ENCODE data around the gene COL5A1.
A peak's percentile ranks its signal among the peaks of the same experiment; 100 is the strongest.

COL5A1 gene

DNA sequence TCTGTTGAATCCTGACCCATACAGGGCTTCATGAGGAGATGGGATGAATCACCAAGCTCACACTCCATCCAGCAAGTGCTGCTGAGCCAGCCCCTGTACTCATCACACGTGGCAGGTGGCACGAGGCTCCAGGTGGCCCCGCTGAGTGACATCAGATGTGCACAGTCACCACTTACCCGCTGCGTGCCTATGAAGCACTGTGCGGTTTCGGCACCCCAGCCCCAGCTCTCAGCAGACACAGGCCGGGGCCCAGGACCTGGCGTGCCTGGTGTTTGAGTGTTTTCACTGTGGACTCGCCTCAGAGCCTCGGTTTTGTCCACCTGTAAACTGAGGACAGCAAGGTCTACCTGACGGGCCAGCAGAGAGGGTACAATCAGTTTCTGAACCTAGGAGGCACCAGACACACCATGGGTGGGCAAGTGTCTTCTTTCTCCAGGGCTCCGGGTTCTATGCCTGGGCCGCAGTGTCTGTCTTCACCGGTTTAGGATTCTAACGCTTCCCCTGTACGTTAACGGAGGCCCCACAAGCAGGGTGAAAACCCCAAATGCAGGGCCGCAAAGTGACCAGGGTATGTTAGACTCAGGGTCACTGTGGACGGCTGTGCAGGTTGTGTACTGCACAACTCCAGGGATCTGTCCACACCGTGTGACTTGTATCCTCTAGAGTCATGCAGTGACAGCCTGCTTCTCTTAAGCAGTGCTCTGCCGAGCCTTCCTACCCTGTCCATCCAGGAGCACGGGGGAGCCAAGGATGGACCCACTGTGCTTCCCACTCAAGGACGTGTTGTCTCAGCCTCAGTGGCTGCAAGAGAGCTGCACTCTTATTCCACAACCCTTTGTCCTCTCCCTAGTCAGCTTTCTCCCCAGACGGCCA, 44.3 kb upstream of the COL5A1 start:
- POLR2A ChIA-PET: no interaction called here
- H3K27ac ChIP-seq (ENCODE audit: insufficient read depth in 1 of 2, low read depth in 1 of 2, low read length in 2 of 2, poor library complexity in 1 of 2, severe bottlenecking in 2 of 2): no peak overlapping the region
- CTCF ChIA-PET: interaction anchor here (1.0 kb wide), 1 partner anchor 148 kb away, joined by 3 read pairs; no protein-coding TSS in a partner anchor
- DNase-seq: peak in 1 of 3 donors; percentile 7
- no peaks in the 10 kb centered on the region for H3K36me3 ChIP-seq (ENCODE audit: control insufficient read depth in 4 of 4, insufficient read depth in 4 of 4, low read length in 3 of 4)
- H3K4me1 ChIP-seq (ENCODE audit: control extremely low read depth in 1 of 4, control insufficient read depth in 4 of 4, insufficient read depth in 4 of 4, low read length in 3 of 4): no peaks in the 10 kb centered on the region
- no peak overlapping the region for H3K4me3 ChIP-seq (ENCODE audit: control insufficient read depth in 1 of 7, extremely low read depth in 1 of 7, insufficient read depth in 4 of 7, low read depth in 2 of 7, low read length in 6 of 7)
- no peaks in the 10 kb centered on the region for H3K27me3 ChIP-seq (replicated peaks in 2 of 5; ENCODE audit: control insufficient read depth in 4 of 5, insufficient read depth in 5 of 5, low read length in 4 of 5)
- H3K9me3 ChIP-seq (ENCODE audit: control extremely low read depth in 1 of 5, control insufficient read depth in 4 of 5, insufficient read depth in 2 of 5, low read depth in 1 of 5, low read length in 4 of 5): no peaks in the 10 kb centered on the region
- WGBS (ENCODE audit: insufficient coverage): 95% methylated on average over 24 of the region's 25 CpGs

DNA sequence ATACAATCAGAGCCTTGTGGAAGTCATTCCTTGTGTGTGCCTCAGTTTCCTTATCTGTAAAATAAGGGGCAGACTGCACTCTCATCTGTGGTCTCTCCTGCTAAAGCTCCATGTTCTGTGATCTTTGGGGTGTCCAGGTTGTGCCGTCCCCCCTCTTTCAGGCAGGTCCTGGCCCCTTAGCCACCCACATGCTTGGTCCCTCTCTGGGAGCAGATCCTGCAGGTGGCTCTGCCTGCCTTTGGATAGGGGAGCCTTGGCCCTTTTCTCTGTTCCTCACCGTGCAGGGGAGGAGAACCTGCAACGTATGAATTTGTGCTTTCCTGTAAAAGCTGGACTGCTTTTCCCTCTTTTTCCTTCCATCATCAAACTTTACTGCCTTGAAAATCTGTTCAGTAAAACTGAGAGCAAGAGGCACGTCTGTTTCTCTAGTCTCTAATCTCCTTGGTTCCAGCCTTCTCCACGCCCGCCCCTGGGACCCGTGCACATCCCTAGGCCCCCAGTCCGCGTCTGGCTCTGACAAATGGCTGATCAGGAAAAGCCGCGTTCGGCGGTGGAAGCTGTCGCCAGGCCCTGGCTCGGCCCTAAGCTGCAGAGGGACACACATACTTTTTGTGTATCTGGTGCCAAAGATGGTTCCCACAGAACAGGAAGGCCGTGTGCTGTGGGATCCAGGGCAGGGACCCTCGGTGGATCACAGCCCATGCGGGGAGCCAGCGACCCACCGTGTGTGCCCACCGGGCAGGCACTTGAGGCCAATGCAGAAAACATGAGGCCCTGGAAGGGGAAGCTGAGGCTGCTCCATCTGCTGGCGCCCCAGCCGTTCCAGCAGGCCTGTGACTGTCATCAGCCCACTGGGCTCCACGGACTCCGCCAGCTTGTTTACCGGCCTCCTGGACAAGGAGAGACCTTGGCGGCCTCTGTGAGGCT, 43.4 kb upstream of the COL5A1 start:
- ChIA-PET CTCF (no interaction called here), POLR2A (no interaction called here)
- no peak overlapping the region for H3K4me3 ChIP-seq (ENCODE audit: control insufficient read depth in 1 of 7, extremely low read depth in 1 of 7, insufficient read depth in 4 of 7, low read depth in 2 of 7, low read length in 6 of 7)
- H3K27me3 ChIP-seq (replicated peaks in 2 of 5; ENCODE audit: control insufficient read depth in 4 of 5, insufficient read depth in 5 of 5, low read length in 4 of 5): no peaks in the 10 kb centered on the region
- H3K36me3 ChIP-seq (ENCODE audit: control insufficient read depth in 4 of 4, insufficient read depth in 4 of 4, low read length in 3 of 4): no peaks in the 10 kb centered on the region
- DNase-seq: peak in 2 of 3 donors; percentile 33 to 37
- WGBS (ENCODE audit: insufficient coverage): 70% methylated on average over 26 of the region's 27 CpGs
- no peak overlapping the region for H3K27ac ChIP-seq (ENCODE audit: insufficient read depth in 1 of 2, low read depth in 1 of 2, low read length in 2 of 2, poor library complexity in 1 of 2, severe bottlenecking in 2 of 2)
- H3K4me1 ChIP-seq (ENCODE audit: control extremely low read depth in 1 of 4, control insufficient read depth in 4 of 4, insufficient read depth in 4 of 4, low read length in 3 of 4): no peaks in the 10 kb centered on the region
- H3K9me3 ChIP-seq (ENCODE audit: control extremely low read depth in 1 of 5, control insufficient read depth in 4 of 5, insufficient read depth in 2 of 5, low read depth in 1 of 5, low read length in 4 of 5): no peaks in the 10 kb centered on the region

DNA sequence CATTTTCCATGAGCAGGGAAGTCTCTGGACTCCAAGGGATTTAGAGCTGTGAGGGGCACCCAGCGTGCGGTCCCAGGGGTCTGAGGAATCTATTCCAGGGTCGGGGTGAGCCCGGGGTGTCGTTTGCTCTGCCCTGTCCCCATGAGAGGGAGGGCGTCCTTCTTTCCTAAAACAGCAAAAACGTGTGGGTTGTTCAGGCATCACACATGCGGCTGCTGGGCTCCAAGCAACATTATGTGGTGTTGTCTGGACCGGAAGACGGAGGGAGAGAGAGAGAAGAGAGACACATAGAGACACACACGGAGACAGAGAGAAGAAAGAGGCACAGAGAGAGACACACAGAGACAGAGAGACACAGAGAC, 42.7 kb upstream of the COL5A1 start:
- Histone ChIP-seq H3K9me3 (ENCODE audit: control extremely low read depth in 1 of 5, control insufficient read depth in 4 of 5, insufficient read depth in 2 of 5, low read depth in 1 of 5, low read length in 4 of 5) (no peaks in the 10 kb centered on the region), H3K4me3 (ENCODE audit: control insufficient read depth in 1 of 7, extremely low read depth in 1 of 7, insufficient read depth in 4 of 7, low read depth in 2 of 7, low read length in 6 of 7) (no peak overlapping the region), H3K27me3 (replicated peaks in 2 of 5; ENCODE audit: control insufficient read depth in 4 of 5, insufficient read depth in 5 of 5, low read length in 4 of 5) (no peaks in the 10 kb centered on the region), H3K36me3 (ENCODE audit: control insufficient read depth in 4 of 4, insufficient read depth in 4 of 4, low read length in 3 of 4) (no peaks in the 10 kb centered on the region), H3K4me1 (ENCODE audit: control extremely low read depth in 1 of 4, control insufficient read depth in 4 of 4, insufficient read depth in 4 of 4, low read length in 3 of 4) (no peaks in the 10 kb centered on the region), H3K27ac (ENCODE audit: insufficient read depth in 1 of 2, low read depth in 1 of 2, low read length in 2 of 2, poor library complexity in 1 of 2, severe bottlenecking in 2 of 2) (no peak overlapping the region)
- ChIA-PET CTCF (no interaction called here), POLR2A (no interaction called here)
- WGBS (ENCODE audit: insufficient coverage): 93% methylated on average over 8 of the region's 11 CpGs
- peak in 1 of 3 donors; percentile 10 for DNase-seq

DNA sequence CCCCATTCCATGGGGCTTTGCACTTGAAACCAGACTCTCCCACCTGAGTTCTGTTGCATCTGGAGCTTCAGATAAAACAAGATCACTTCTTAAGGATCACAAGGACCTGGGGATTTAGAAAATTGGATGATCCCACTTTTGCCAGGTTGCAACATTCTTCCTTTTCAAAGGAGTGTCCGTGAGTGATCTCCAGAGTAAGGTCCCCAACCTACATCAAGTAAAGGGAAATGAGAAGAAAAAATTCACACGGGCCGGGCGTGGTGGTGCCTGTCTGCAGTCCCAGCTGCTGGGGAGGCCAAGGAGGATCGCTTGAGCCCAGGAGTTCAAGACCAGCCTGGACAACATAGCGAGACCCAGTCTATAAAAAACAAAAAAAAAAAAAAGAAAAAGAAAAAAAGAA, 41.2 kb upstream of the COL5A1 start:
- DNase-seq: no peak
- WGBS (ENCODE audit: insufficient coverage): 94% methylated on average over 2 of the region's 6 CpGs
- Histone ChIP-seq H3K4me3 (ENCODE audit: control insufficient read depth in 1 of 7, extremely low read depth in 1 of 7, insufficient read depth in 4 of 7, low read depth in 2 of 7, low read length in 6 of 7) (no peak overlapping the region), H3K36me3 (ENCODE audit: control insufficient read depth in 4 of 4, insufficient read depth in 4 of 4, low read length in 3 of 4) (no peaks in the 10 kb centered on the region), H3K4me1 (ENCODE audit: control extremely low read depth in 1 of 4, control insufficient read depth in 4 of 4, insufficient read depth in 4 of 4, low read length in 3 of 4) (no peaks in the 10 kb centered on the region), H3K27ac (ENCODE audit: insufficient read depth in 1 of 2, low read depth in 1 of 2, low read length in 2 of 2, poor library complexity in 1 of 2, severe bottlenecking in 2 of 2) (no peak overlapping the region), H3K9me3 (ENCODE audit: control extremely low read depth in 1 of 5, control insufficient read depth in 4 of 5, insufficient read depth in 2 of 5, low read depth in 1 of 5, low read length in 4 of 5) (no peaks in the 10 kb centered on the region), H3K27me3 (replicated peaks in 2 of 5; ENCODE audit: control insufficient read depth in 4 of 5, insufficient read depth in 5 of 5, low read length in 4 of 5) (no peaks in the 10 kb centered on the region)
- CTCF ChIA-PET: interaction anchor here (0.7 kb wide), 1 partner anchor 18 kb away, joined by 3 read pairs; no protein-coding TSS in a partner anchor
- POLR2A ChIA-PET: no interaction called here

DNA sequence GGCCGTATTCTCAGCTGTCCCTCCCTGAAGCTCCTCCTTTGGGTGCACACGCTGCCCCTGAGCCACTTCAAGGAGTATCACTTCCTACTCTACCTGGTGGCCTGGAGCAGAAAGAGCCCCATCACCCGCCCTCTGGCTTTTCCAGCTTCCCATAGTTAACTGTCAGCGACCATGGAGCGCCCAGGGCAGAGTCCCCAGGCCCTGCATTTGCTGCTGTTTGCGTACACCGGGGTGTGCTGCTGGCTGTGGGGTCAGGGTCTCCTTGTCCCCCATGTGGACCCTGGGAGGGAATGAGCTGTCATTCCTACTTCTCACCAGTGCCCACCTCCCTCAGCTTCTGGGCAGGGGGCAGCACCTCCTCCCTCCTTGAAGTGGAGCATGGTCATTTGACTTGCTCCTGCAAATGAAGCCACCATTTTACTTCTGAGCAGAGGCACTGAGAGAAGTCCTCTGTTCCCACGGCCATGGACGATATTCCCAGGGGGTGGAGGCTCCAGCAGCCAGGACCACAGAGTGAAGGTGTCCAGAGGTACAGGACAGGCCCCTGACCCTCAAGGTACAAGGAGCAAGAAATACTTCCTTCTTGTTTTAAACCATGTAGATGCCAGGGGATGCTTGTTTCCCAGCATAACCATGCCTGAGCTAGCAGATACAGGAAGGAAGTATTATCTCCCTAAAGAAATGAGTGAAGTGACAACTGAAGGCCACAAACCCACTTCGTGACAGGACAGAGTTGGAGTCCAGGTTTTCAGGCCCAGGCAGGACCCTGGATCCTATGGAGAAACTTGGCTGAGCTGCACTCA, 40.6 kb upstream of the COL5A1 start:
- 96% methylated on average over 10 of the region's 10 CpGs for WGBS (ENCODE audit: insufficient coverage)
- no peak for DNase-seq
- Histone ChIP-seq H3K9me3 (ENCODE audit: control extremely low read depth in 1 of 5, control insufficient read depth in 4 of 5, insufficient read depth in 2 of 5, low read depth in 1 of 5, low read length in 4 of 5) (no peaks in the 10 kb centered on the region), H3K4me1 (ENCODE audit: control extremely low read depth in 1 of 4, control insufficient read depth in 4 of 4, insufficient read depth in 4 of 4, low read length in 3 of 4) (no peaks in the 10 kb centered on the region), H3K27me3 (replicated peaks in 2 of 5; ENCODE audit: control insufficient read depth in 4 of 5, insufficient read depth in 5 of 5, low read length in 4 of 5) (no peaks in the 10 kb centered on the region), H3K4me3 (ENCODE audit: control insufficient read depth in 1 of 7, extremely low read depth in 1 of 7, insufficient read depth in 4 of 7, low read depth in 2 of 7, low read length in 6 of 7) (no peak overlapping the region), H3K36me3 (ENCODE audit: control insufficient read depth in 4 of 4, insufficient read depth in 4 of 4, low read length in 3 of 4) (no peaks in the 10 kb centered on the region), H3K27ac (ENCODE audit: insufficient read depth in 1 of 2, low read depth in 1 of 2, low read length in 2 of 2, poor library complexity in 1 of 2, severe bottlenecking in 2 of 2) (no peak overlapping the region)
- POLR2A ChIA-PET: no interaction called here
- CTCF ChIA-PET: no interaction called here

DNA sequence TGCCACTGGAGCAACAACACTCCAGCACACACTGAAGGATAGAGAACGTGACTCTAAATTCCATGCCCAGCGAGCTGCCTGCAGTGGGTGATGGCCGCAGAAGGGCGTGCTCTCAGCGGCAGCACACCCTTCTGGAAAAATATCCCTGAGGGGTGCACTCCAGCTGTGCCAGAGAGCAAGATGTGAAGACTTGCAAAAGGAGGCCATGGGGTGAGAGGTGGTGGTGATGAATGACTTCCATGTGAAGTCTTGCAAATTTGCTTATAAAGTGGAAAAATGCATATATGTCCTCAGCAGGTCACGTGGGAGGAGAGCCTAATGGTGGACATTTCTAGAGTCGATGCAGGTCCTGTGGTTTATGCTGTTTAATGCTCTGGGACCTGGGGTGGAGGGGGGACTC, 39.8 kb upstream of the COL5A1 start:
- no peak for DNase-seq
- Histone ChIP-seq H3K36me3 (ENCODE audit: control insufficient read depth in 4 of 4, insufficient read depth in 4 of 4, low read length in 3 of 4) (no peaks in the 10 kb centered on the region), H3K27me3 (replicated peaks in 2 of 5; ENCODE audit: control insufficient read depth in 4 of 5, insufficient read depth in 5 of 5, low read length in 4 of 5) (no peaks in the 10 kb centered on the region), H3K9me3 (ENCODE audit: control extremely low read depth in 1 of 5, control insufficient read depth in 4 of 5, insufficient read depth in 2 of 5, low read depth in 1 of 5, low read length in 4 of 5) (no peaks in the 10 kb centered on the region), H3K4me3 (ENCODE audit: control insufficient read depth in 1 of 7, extremely low read depth in 1 of 7, insufficient read depth in 4 of 7, low read depth in 2 of 7, low read length in 6 of 7) (no peak overlapping the region), H3K27ac (ENCODE audit: insufficient read depth in 1 of 2, low read depth in 1 of 2, low read length in 2 of 2, poor library complexity in 1 of 2, severe bottlenecking in 2 of 2) (no peak overlapping the region), H3K4me1 (ENCODE audit: control extremely low read depth in 1 of 4, control insufficient read depth in 4 of 4, insufficient read depth in 4 of 4, low read length in 3 of 4) (no peaks in the 10 kb centered on the region)
- ChIA-PET CTCF (no interaction called here), POLR2A (no interaction called here)
- 98% methylated on average over 7 of the region's 7 CpGs for WGBS (ENCODE audit: insufficient coverage)

Data from common myeloid progenitor, CD34-positive (primary cell).